ENCODE results near the gene SERPINA1.

The SERPINA1 gene

DNA sequence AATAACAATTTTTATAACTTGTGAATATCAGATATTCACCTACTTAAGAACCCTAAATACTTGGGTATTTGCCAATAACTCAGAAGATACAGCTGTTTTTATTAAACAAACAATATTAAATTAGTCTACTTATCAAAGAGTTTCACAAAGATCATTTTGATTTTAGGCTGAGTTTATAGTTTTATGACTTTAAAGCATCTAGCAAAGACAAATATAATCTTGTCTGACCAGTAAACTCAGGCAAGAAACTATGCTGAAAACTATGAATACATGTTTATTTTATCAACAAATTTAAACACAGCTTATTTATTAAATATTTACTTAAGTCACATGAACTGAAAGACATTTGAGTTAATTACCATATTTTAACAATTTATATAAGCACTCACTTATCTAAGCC lies 18.5 kb upstream of the SERPINA1 start:
- Mint-ChIP-seq H3K27me3 (ENCODE audit: low read depth) (peaks cover 4% of the 10 kb centered on the region), H3K27ac (no peak overlapping the region), H3K9me3 (no peaks in the 10 kb centered on the region), H3K4me1 (ENCODE audit: low read depth) (no peaks in the 10 kb centered on the region), H3K4me3 (no peak overlapping the region), H3K36me3 (ENCODE audit: low read depth) (no peaks in the 10 kb centered on the region)
- no peak for DNase-seq (ENCODE audit: low spot score)

DNA sequence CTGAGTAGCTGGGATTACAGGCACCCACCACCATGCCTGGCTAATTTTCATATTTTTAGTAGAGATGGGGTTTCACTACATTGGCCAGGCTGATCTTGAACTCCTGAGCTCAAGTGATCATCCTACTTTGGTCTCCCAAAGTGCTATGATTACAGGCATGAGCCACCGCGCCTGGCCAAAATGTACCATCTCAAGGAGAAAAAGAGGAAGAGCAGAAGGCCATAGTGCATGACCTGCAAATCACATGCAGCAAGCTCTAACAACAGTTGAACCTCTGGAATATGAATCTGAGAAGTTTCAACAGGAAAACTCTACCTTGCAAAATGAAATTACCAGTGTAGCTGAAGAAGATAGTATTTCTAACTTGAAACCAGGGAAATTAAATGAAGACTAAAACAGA lies 17.1 kb upstream of the SERPINA1 start:
- Mint-ChIP-seq H3K4me1 (ENCODE audit: low read depth) (no peaks in the 10 kb centered on the region), H3K27me3 (ENCODE audit: low read depth) (peaks cover 4% of the 10 kb centered on the region), H3K27ac (no peak overlapping the region), H3K4me3 (no peak overlapping the region), H3K9me3 (no peaks in the 10 kb centered on the region), H3K36me3 (ENCODE audit: low read depth) (no peaks in the 10 kb centered on the region)
- DNase-seq (ENCODE audit: low spot score) = no peak

- no peak overlapping the region for H3K4me3 Mint-ChIP-seq
- H3K36me3 Mint-ChIP-seq (ENCODE audit: low read depth) = no peaks in the 10 kb centered on the region
- no peak overlapping the region for H3K27ac Mint-ChIP-seq
Observed at GRCh38 chr14:94404561-94404960, 16.2 kb upstream of the SERPINA1 start.

DNA sequence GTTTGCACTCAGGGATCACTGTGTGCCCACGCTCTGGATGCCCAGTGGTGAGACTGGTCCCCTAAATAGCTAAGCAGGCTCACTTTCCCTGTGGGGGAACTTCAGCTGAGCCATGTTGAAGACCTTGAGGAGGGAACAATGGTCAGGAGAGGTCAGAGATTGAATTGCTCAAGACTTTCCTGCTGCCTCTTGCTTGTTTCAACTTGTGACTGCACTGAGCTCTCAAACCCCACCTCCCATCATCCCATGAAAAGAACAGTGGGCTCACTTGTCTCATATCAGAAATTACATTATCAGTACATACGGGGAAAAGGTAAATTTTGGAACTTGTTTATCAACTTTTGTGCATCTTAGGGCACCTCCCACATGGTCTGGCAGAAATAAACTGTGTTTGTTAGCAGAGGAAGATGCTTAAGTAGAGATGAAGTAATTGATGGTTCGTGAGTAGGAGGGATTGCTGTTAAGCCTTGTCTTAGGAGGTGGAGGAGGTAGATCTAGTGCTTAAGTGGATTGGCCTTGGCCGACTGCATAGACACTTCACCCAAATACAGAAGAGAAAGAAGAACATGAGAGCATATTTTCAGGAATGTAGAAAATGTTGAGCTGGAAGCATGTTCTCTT lies 15.0 kb upstream of the SERPINA1 start:
- no peak for DNase-seq (ENCODE audit: low spot score)
- Mint-ChIP-seq H3K27me3 (ENCODE audit: low read depth) (peaks cover 4% of the 10 kb centered on the region), H3K4me1 (ENCODE audit: low read depth) (no peaks in the 10 kb centered on the region), H3K4me3 (no peak overlapping the region), H3K36me3 (ENCODE audit: low read depth) (no peaks in the 10 kb centered on the region), H3K9me3 (no peaks in the 10 kb centered on the region), H3K27ac (no peak overlapping the region)

More at GRCh38 chr14:94404561-94404960, 16.2 kb upstream of the SERPINA1 start:
- Mint-ChIP-seq H3K4me1 (ENCODE audit: low read depth) (no peaks in the 10 kb centered on the region), H3K9me3 (no peaks in the 10 kb centered on the region), H3K27me3 (ENCODE audit: low read depth) (peaks cover 4% of the 10 kb centered on the region)
- DNase-seq (ENCODE audit: low spot score) = no peak

- Mint-ChIP-seq H3K4me3 (no peak overlapping the region), H3K27me3 (ENCODE audit: low read depth) (peaks cover 8% of the 10 kb centered on the region), H3K9me3 (no peaks in the 10 kb centered on the region), H3K36me3 (ENCODE audit: low read depth) (no peaks in the 10 kb centered on the region), H3K27ac (no peak overlapping the region), H3K4me1 (ENCODE audit: low read depth) (no peaks in the 10 kb centered on the region)
- DNase-seq (ENCODE audit: low spot score) = no peak
Observed at GRCh38 chr14:94401083-94401482, 12.7 kb upstream of the SERPINA1 start.

DNA sequence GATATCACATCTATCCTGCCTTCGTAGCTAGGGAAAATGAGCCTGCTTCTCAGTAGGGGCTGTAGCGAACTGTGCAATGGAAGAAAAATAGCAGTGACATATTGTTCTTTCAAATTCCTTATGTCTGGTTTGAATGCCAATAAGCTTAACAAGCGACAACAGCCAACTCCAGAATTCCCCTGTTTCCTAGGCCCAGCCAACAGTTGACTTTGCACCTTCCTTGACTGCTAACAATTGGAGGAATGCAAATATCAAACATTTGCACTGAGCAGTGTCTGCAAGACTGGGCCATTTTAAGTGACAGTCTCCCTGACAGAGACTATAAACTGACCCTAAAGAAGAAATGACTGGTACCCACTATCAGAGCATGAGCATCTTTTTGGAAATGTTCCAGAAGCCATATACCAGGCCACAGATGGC lies 12.0 kb upstream of the SERPINA1 start:
- Mint-ChIP-seq H3K27me3 (ENCODE audit: low read depth) (peaks cover 8% of the 10 kb centered on the region), H3K4me1 (ENCODE audit: low read depth) (no peaks in the 10 kb centered on the region), H3K9me3 (no peaks in the 10 kb centered on the region), H3K36me3 (ENCODE audit: low read depth) (no peaks in the 10 kb centered on the region), H3K4me3 (no peak overlapping the region), H3K27ac (no peak overlapping the region)
- DNase-seq (ENCODE audit: low spot score) = no peak

- no peaks in the 10 kb centered on the region for H3K36me3 Mint-ChIP-seq (ENCODE audit: low read depth)
- peaks cover 6% of the 10 kb centered on the region for H3K27me3 Mint-ChIP-seq (ENCODE audit: low read depth)
- no peak for DNase-seq (ENCODE audit: low spot score)
- H3K4me1 Mint-ChIP-seq (ENCODE audit: low read depth) = peaks cover 9% of the 10 kb centered on the region
- H3K27ac Mint-ChIP-seq = no peak overlapping the region
- no peaks in the 10 kb centered on the region for H3K9me3 Mint-ChIP-seq
- no peak overlapping the region for H3K4me3 Mint-ChIP-seq
Observed at GRCh38 chr14:94398536-94398935, 10.1 kb upstream of the SERPINA1 start.

DNA sequence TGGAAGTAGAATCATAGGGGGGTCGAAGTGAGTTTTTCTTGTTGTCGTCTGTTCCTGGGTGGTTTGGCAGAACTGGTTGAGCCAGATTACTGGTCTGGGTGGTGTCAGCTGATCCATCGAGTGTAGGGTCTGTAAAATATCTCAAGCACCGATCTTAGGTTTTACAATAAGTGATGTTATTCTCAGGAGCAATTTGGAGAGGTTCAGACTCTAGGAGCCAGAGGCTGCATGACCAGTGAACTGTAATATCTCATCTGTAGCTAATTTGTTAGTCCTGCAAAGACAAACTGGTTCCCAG lies 9.7 kb upstream of the SERPINA1 start:
- Mint-ChIP-seq H3K9me3 (no peaks in the 10 kb centered on the region), H3K4me1 (ENCODE audit: low read depth) (peaks cover 9% of the 10 kb centered on the region), H3K27me3 (ENCODE audit: low read depth) (peaks cover 6% of the 10 kb centered on the region), H3K36me3 (ENCODE audit: low read depth) (no peaks in the 10 kb centered on the region), H3K4me3 (no peak overlapping the region), H3K27ac (no peak overlapping the region)
- no peak for DNase-seq (ENCODE audit: low spot score)

- H3K36me3 Mint-ChIP-seq (ENCODE audit: low read depth) = no peaks in the 10 kb centered on the region
- H3K4me3 Mint-ChIP-seq = no peak overlapping the region
- H3K27ac Mint-ChIP-seq = no peak overlapping the region
- H3K4me1 Mint-ChIP-seq (ENCODE audit: low read depth) = peaks cover 11% of the 10 kb centered on the region
- H3K9me3 Mint-ChIP-seq = no peaks in the 10 kb centered on the region
- peaks cover 6% of the 10 kb centered on the region for H3K27me3 Mint-ChIP-seq (ENCODE audit: low read depth)
- DNase-seq (ENCODE audit: low spot score) = no peak
Observed at GRCh38 chr14:94397289-94398181, 9.1 kb upstream of the SERPINA1 start.

- H3K9me3 Mint-ChIP-seq = no peaks in the 10 kb centered on the region
- peaks cover 18% of the 10 kb centered on the region for H3K4me1 Mint-ChIP-seq (ENCODE audit: low read depth)
- peaks cover 4% of the 10 kb centered on the region for H3K27me3 Mint-ChIP-seq (ENCODE audit: low read depth)
- H3K4me3 Mint-ChIP-seq = no peak overlapping the region
- no peak for DNase-seq (ENCODE audit: low spot score)
- H3K27ac Mint-ChIP-seq = no peak overlapping the region
- H3K36me3 Mint-ChIP-seq (ENCODE audit: low read depth) = no peaks in the 10 kb centered on the region
Observed at GRCh38 chr14:94396628-94397225, 8.3 kb upstream of the SERPINA1 start.

- no peaks in the 10 kb centered on the region for H3K36me3 Mint-ChIP-seq (ENCODE audit: low read depth)
- peaks cover 4% of the 10 kb centered on the region for H3K27me3 Mint-ChIP-seq (ENCODE audit: low read depth)
- no peak for DNase-seq (ENCODE audit: low spot score)
- no peak overlapping the region for H3K27ac Mint-ChIP-seq
- peaks cover 20% of the 10 kb centered on the region for H3K4me1 Mint-ChIP-seq (ENCODE audit: low read depth)
- H3K9me3 Mint-ChIP-seq = no peaks in the 10 kb centered on the region
- no peak overlapping the region for H3K4me3 Mint-ChIP-seq
Observed at GRCh38 chr14:94395888-94396574, 7.6 kb upstream of the SERPINA1 start.

GRCh38 chr14:94395282-94395887 lies 7.0 kb upstream of the SERPINA1 start:
- peaks cover 23% of the 10 kb centered on the region for H3K4me1 Mint-ChIP-seq (ENCODE audit: low read depth)
- H3K27me3 Mint-ChIP-seq (ENCODE audit: low read depth) = peaks cover 4% of the 10 kb centered on the region
- H3K4me3 Mint-ChIP-seq = no peak overlapping the region
- no peak overlapping the region for H3K27ac Mint-ChIP-seq
- H3K36me3 Mint-ChIP-seq (ENCODE audit: low read depth) = no peaks in the 10 kb centered on the region
- DNase-seq (ENCODE audit: low spot score) = no peak
- no peaks in the 10 kb centered on the region for H3K9me3 Mint-ChIP-seq

DNA sequence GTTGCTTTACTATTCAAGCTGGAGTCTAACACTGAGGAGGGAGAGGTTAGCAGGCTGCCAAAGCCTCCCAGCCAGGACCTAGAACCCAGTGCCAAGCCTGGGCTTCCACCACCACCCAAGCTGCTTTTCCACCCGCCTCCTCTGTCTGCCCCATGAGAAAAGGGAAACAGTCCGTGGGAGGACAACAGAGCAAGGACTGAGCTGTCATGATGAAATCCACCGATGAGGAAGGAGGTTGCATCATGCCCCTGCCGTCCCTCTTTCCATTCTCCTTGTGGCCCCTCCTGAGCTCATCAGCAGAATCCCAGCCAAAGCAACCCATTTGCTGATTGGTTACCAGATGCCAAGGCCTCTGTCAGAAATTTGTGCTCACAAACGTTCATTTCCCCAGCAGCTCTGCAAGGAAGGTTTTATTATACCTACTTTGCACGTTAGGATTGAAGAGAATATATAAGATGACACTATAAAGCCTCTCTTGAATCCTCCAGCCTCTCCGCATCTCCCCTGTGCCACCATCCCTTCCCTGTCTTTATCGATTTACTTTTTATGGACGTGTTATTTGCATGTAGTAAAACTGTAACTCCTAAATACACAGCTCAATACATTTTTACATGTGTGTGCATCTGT lies 6.3 kb upstream of the SERPINA1 start:
- H3K36me3 Mint-ChIP-seq (ENCODE audit: low read depth) = no peaks in the 10 kb centered on the region
- H3K4me1 Mint-ChIP-seq (ENCODE audit: low read depth) = peaks cover 23% of the 10 kb centered on the region
- H3K27me3 Mint-ChIP-seq (ENCODE audit: low read depth) = peaks cover 4% of the 10 kb centered on the region
- no peaks in the 10 kb centered on the region for H3K9me3 Mint-ChIP-seq
- no peak overlapping the region for H3K27ac Mint-ChIP-seq
- peak; percentile 23 for DNase-seq (ENCODE audit: low spot score)
- H3K4me3 Mint-ChIP-seq = no peak overlapping the region

Measured in T-helper 2 cell treated with Interferon-gamma antibody and Interleukin-4, amounts not matched to agents 5 μg/mL and 100 μg/mL, for 36 hours (primary cell).